ENCODE results near the gene ANXA4. TPM values are rescaled to one million over a fixed set of nuclear protein-coding genes. Genes with fewer than 3 reads are reported as not detected.
A peak's percentile ranks its signal among the peaks of the same experiment; 100 is the strongest.

The ANXA4 gene
- total and polyA plus RNA-seq, 2 experiments from 2014 or later, result 6.7 to 11.5 TPM

- H3K36me3 Mint-ChIP-seq (ENCODE audit: low read depth), result no peaks in the 10 kb centered on the region
- Histone ChIP-seq H3K9me2 (ENCODE audit: insufficient read depth) (no peaks in the 10 kb centered on the region), H3K4me2 (peak overlapping the region; percentile 62), H4K20me1 (replicated peaks; ENCODE audit: insufficient read depth) (no peaks in the 10 kb centered on the region), H3F3A (replicated peaks; ENCODE audit: low read depth) (no peaks in the 10 kb centered on the region), H3K27me3 (ENCODE audit: insufficient read depth) (no peaks in the 10 kb centered on the region), H3K4me3 (peak overlapping the region; percentile 39; the same call in 1 of the 2 replicates), H3K4me1 (ENCODE audit: insufficient read depth) (no peaks in the 10 kb centered on the region), H3K36me3 (ENCODE audit: insufficient read depth) (no peaks in the 10 kb centered on the region), H3K27ac (ENCODE audit: low read depth) (no peak overlapping the region), H3K79me2 (replicated peaks; ENCODE audit: insufficient read depth) (no peaks in the 10 kb centered on the region), H2AFZ (peak overlapping the region; percentile 98)
- H3K27me3 Mint-ChIP-seq (ENCODE audit: insufficient read depth, low read depth, poor library complexity), result peaks cover 2% of the 10 kb centered on the region
- peaks cover 6% of the 10 kb centered on the region; the same call in 2 of the 3 replicates for H3K4me1 Mint-ChIP-seq
- ATAC-seq (peak; percentile 95), DNase-seq (ENCODE audit: low spot score) (peak; percentile 92)
- peak; percentile 91 to 97 for TF ChIP-seq CTCF (conservative IDR thresholded peaks at IDR 0.05; ENCODE audit: low read depth in 2 of 2)
- TF ChIP-seq ZNF114 (CRISPR knock-in tag; IDR thresholded peaks at IDR 0.05), result no peak
- peak overlapping the region; percentile 72 for H3K4me3 Mint-ChIP-seq
- H3K9me3 Mint-ChIP-seq, result no peaks in the 10 kb centered on the region
- no peak overlapping the region for H3K27ac Mint-ChIP-seq
Measured at GRCh38 chr2:69724540-69725159, 17.3 kb upstream of the ANXA4 start.

GRCh38 chr2:69725706-69726360 lies 16.1 kb upstream of the ANXA4 start:
- H3K27me3 Mint-ChIP-seq (ENCODE audit: insufficient read depth, low read depth, poor library complexity), result peaks cover 2% of the 10 kb centered on the region
- H3K27ac ChIP-seq (ENCODE audit: low read depth), result no peak overlapping the region
- no peaks in the 10 kb centered on the region for H3K36me3 ChIP-seq (ENCODE audit: insufficient read depth)

More at GRCh38 chr2:69725706-69726360, 16.1 kb upstream of the ANXA4 start:
- Histone ChIP-seq H4K20me1 (replicated peaks; ENCODE audit: insufficient read depth) (no peaks in the 10 kb centered on the region), H3K9me2 (ENCODE audit: insufficient read depth) (no peaks in the 10 kb centered on the region), H3K4me2 (no peak overlapping the region), H3K27me3 (ENCODE audit: insufficient read depth) (no peaks in the 10 kb centered on the region), H3K4me1 (ENCODE audit: insufficient read depth) (no peaks in the 10 kb centered on the region), H3K4me3 (no peak overlapping the region), H3F3A (replicated peaks; ENCODE audit: low read depth) (no peaks in the 10 kb centered on the region), H2AFZ (no peak overlapping the region), H3K79me2 (replicated peaks; ENCODE audit: insufficient read depth) (no peaks in the 10 kb centered on the region)
- no peak for ATAC-seq
- Mint-ChIP-seq H3K4me1 (peaks cover 2% of the 10 kb centered on the region; the same call in 2 of the 3 replicates), H3K4me3 (no peak overlapping the region), H3K9me3 (no peaks in the 10 kb centered on the region), H3K27ac (no peak overlapping the region), H3K36me3 (ENCODE audit: low read depth) (no peaks in the 10 kb centered on the region)
- TF ChIP-seq CREB1 (CRISPR knock-in tag; IDR thresholded peaks at IDR 0.05; ENCODE audit: low read depth) (no peak), ZNF462 (CRISPR knock-in tag; IDR thresholded peaks at IDR 0.05) (no peak), EZH2phosphoT487 (IDR thresholded peaks at IDR 0.05; ENCODE audit: unreplicated experiment) (no peak), REST (IDR thresholded peaks at IDR 0.05; ENCODE audit: unreplicated experiment) (no peak), JUNB (IDR thresholded peaks at IDR 0.05; ENCODE audit: unreplicated experiment) (no peak)
- DNase-seq (ENCODE audit: low spot score), result no peak
